HFF-Myc (cell line): ENCODE data around the gene SHROOM2.

Experiments used
- DNase-seq: peaks from one replicate; pipeline ENCODE4 v3.0.0-alpha.2; 2011; ENCODE audit warnings: low read depth; ENCODE audit errors: extremely low read depth
- H3K4me3 ChIP-seq: replicated peaks from 2 replicates; pipeline ENCODE4 v1.5.1; 2011; ENCODE audit warnings: low read depth, mild to moderate bottlenecking, control low read depth, low read length
- CTCF ChIP-seq: IDR thresholded peaks from 2 replicates; pipeline ENCODE4 v1.5.1; 2012; ENCODE audit warnings: mild to moderate bottlenecking, low read depth, low read length, control low read depth; ENCODE audit errors: missing control alignments

The SHROOM2 gene

GRCh38 chrX:9859711-9860555, 73.7 kb downstream of the SHROOM2 start:
- TF ChIP-seq CTCF: no peak
- H3K4me3 ChIP-seq: no peak overlapping the region
- DNase-seq: peak; percentile 26

GRCh38 chrX:9860826-9861225, 74.6 kb downstream of the SHROOM2 start:
- no peak for DNase-seq
- no peak overlapping the region for H3K4me3 ChIP-seq
- no peak for TF ChIP-seq CTCF

- no peak overlapping the region for H3K4me3 ChIP-seq
- no peak for DNase-seq
- no peak for TF ChIP-seq CTCF
These were observed 75.5 kb downstream of the SHROOM2 start for GRCh38 chrX:9861711-9862110.

GRCh38 chrX:9862525-9862924, 76.3 kb downstream of the SHROOM2 start:
- no peak for TF ChIP-seq CTCF
- H3K4me3 ChIP-seq: no peak overlapping the region
- DNase-seq: no peak

- H3K4me3 ChIP-seq: no peak overlapping the region
- DNase-seq: no peak
- TF ChIP-seq CTCF: no peak
These were observed 76.7 kb downstream of the SHROOM2 start for GRCh38 chrX:9862953-9863352.

- TF ChIP-seq CTCF: no peak
- no peak overlapping the region for H3K4me3 ChIP-seq
- DNase-seq: no peak
These were observed 77.8 kb downstream of the SHROOM2 start for GRCh38 chrX:9864011-9864410.

- no peak for TF ChIP-seq CTCF
These were observed 79.7 kb downstream of the SHROOM2 start for GRCh38 chrX:9865804-9866472.

More at GRCh38 chrX:9865804-9866472, 79.7 kb downstream of the SHROOM2 start:
- no peak for DNase-seq
- H3K4me3 ChIP-seq: no peak overlapping the region
